Testis (tissue), 2 donors: ENCODE data around the gene PRXL2C.

Experiments used
- CTCF ChIP-seq, 3 experiments: fragments of 450-650 bp in 2 of 3; fragments of 200-600 bp in 1 of 3; sonication (generic) in 1 of 3; IDR thresholded peaks; one replicate each; pipeline ENCODE4 v1.5.1; 2016 to 2019; ENCODE audit warnings: antibody characterized with exemption in 3 of 3, mild to moderate bottlenecking in 2 of 3, moderate library complexity in 1 of 3
- POLR2A ChIP-seq: fragments of 450-650 bp; IDR thresholded peaks from one replicate; pipeline ENCODE4 v1.6.1; 2017; ENCODE audit warnings: antibody characterized with exemption, mild to moderate bottlenecking, moderate library complexity

- TF ChIP-seq POLR2A (no peak), CTCF (IDR thresholded peaks at IDR 0.05) (no peak)
Measured at GRCh38 chr9:96663506-96664120, 8.5 kb upstream of the PRXL2C start.
